Occipital lobe (tissue), 2 donors: ENCODE results near the gene ZBTB1. TPM values are rescaled to one million over a fixed set of nuclear protein-coding genes. Genes with fewer than 3 reads are reported as not detected.

Experiments used
- DNase-seq: peaks from one replicate; lab custom pipeline; 2025; lab: John Stamatoyannopoulos, UW
- total RNA-seq: library from RNA; depleted of rRNA; stranded (reverse); fragments of >200 nt; gene quantifications from one replicate; pipeline ENCODE4 v1.2.3, GENCODE V29; 2014

Gene ZBTB1, protein sequence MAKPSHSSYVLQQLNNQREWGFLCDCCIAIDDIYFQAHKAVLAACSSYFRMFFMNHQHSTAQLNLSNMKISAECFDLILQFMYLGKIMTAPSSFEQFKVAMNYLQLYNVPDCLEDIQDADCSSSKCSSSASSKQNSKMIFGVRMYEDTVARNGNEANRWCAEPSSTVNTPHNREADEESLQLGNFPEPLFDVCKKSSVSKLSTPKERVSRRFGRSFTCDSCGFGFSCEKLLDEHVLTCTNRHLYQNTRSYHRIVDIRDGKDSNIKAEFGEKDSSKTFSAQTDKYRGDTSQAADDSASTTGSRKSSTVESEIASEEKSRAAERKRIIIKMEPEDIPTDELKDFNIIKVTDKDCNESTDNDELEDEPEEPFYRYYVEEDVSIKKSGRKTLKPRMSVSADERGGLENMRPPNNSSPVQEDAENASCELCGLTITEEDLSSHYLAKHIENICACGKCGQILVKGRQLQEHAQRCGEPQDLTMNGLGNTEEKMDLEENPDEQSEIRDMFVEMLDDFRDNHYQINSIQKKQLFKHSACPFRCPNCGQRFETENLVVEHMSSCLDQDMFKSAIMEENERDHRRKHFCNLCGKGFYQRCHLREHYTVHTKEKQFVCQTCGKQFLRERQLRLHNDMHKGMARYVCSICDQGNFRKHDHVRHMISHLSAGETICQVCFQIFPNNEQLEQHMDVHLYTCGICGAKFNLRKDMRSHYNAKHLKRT
- total RNA-seq: 47.6 TPM

DNA sequence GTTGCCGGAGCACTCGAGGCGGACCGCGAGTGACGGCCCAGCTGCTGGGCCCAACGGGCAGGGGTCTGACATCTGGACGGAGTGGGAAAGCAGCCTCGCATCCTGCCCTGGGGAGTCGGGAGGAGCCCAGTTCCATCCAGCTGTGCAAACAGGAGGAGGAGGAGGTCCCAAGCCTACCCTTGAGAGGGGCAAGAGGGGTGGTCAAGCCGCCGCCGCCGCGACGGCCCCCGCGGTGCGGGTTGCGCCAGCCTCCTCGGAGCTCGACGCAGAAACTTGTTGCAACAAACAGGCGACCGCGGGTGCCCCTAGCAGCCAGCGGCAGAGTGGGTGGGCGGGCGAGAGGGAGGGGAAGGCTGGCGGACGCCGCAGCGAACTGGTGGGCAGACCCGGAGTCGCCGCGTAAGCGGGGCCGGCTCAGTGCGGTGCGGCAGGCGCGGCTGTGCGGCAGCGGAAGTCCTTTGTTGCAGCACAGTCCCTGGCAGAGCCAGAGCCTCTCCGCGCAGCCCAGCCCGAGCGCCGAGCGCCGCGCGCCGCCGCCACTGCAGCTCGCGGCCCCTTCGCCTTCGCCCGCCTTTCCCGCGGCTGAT is at the start of gene ZBTB1:
Gene ZBTB1, plus strand, starts transcription at position 461 of the 587 bp plus-strand sequence. CDS start 16,735 bp downstream, outside the sequence.
- DNase-seq: peak; percentile 85

DNA sequence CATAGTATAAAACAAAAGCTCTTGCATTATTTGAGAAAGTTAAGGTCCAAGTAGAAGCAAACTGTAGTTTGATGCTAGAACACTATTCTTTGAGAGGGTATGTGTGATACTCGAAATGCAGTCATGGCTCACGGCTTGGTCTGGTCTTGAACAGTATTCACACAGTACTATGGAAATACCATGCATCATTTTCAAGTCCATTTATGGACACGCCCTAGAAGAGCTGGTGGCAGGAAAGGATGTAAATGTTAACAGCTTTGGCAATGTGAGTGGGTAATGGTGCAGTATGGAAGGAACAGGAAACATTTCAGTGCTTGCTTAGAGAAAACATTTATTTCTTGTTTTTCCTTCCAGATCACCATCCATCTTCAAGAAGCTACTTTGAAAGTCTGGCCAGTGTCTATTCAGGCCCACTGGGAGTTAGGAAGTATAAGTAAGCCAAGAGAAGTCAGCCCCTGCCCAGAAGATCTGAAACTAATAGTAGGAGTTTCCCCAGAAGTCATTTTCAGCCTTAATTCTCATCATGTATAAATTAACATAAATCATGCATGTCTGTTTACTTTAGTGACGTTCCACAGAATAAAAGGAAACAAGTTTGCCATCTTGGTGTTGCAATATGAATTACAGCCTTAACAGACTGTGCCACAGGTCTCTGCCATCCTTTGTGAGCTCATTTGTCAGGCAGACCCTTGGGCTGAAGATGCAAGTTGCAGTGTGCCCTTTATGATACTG is 45.0 kb upstream of the ZBTB1 start:
- DNase-seq: no peak

DNA sequence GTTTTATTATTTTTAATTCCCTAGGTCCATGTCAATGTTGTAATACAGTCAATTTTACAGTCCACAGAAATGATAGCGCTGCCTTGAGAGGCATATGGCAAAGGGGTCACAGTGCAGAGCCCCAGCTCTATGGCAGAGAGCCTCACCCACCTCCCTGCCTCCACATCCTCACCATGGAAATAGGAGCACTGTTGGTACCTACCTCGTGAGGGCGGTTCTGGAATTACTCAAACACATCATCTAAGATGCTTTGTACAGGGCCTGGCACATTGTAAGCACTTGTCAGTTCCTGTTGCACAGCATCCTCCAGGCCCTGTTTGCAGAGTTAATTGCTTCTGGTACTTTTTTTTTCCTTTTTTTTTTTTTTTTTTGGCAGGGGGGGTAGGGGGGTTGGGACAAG is 43.3 kb upstream of the ZBTB1 start:
- no peak for DNase-seq

DNA sequence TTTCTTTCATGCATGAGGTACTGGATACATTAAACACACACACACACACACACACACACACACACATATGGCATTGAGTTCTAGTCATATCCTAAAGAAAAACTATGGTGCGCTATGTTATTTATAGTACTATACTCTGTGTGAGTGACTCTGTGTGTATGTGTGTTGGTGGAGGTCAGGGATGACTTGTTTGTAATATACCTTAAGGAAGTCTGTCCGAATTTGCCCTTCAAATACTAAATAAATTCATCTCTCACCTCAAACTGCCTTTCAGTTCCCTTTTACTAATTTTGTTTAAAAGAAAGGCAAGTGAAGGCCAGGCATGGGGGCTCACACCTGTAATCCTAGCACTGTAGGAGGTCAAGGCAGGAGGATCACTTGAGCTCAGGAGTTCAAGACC is 41.4 kb upstream of the ZBTB1 start:
- DNase-seq: no peak

DNA sequence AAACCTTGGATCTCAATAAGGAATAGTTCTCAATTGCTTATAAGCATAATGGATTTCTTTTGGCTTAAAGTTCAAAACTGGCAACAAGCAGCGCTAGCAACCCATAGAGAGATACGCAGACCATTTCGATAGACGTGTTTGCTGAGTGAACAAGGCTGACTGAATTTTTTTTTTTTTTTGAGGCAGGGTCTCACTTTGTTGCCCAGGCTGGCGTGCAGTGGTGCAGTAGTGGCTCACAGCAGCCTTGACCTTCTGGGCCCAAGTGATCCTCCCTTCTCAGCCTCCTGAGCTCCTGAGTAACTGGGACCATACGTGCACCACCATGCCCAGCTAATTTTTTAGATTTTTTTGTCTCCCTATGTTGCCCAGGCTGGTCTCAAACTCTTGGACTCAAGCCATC is 40.7 kb upstream of the ZBTB1 start:
- DNase-seq: no peak

DNA sequence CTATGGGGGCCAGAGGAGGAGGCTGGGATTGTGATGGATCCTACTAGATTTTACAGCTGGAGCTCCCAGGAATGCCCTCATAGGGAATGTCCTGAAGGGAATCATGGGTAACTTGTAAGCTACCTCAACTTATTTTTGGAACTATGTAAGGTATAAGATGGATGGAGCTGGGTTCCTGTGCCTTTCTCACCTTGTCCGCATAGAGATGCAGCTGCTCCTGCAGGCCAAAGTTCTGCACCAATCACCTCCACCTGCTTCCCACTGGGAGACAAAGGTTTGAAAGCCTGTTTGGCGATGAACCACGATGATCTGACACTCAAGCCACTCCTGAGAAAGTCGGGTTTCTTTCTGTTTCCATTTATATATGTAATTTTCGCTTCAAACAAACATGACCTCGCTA is 39.9 kb upstream of the ZBTB1 start:
- no peak for DNase-seq

DNA sequence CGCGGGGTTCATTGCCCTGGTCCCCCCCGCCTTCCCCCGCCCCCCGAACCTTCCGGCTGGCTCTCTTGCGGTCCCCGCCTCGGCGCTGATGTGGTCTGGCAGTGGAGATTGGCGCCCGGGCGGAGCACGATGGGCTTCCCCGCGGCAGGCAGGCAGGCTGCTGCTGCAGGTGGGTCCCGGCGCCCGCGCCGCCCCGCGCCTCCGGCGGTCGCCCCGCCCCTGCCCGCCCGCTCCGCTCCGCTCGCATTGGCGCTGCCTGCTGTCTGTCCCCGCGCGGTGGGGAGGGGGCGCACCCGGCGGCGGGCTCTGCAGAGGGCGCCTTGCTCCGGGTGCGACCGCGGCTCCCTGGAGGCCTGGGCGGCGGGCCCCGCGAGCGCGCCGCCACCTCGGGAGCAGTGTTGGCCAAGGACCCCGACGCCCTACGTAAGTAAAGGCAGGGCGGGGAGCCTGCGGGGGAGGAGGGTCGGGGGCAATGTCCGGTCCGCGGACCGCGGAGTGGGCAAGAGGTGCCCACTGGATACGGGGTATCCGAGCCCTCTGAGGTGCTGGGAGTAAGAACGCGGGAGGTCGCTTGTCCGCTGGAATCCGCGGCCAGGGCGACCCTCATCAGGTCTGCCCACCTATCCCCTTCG is 39.3 kb upstream of the ZBTB1 start, which contains the start of gene AKAP5:
Gene AKAP5, plus strand, starts transcription at position 309 of the 632 bp plus-strand sequence. CDS start 2,896 bp downstream, outside the sequence.
- peak; percentile 67 for DNase-seq

DNA sequence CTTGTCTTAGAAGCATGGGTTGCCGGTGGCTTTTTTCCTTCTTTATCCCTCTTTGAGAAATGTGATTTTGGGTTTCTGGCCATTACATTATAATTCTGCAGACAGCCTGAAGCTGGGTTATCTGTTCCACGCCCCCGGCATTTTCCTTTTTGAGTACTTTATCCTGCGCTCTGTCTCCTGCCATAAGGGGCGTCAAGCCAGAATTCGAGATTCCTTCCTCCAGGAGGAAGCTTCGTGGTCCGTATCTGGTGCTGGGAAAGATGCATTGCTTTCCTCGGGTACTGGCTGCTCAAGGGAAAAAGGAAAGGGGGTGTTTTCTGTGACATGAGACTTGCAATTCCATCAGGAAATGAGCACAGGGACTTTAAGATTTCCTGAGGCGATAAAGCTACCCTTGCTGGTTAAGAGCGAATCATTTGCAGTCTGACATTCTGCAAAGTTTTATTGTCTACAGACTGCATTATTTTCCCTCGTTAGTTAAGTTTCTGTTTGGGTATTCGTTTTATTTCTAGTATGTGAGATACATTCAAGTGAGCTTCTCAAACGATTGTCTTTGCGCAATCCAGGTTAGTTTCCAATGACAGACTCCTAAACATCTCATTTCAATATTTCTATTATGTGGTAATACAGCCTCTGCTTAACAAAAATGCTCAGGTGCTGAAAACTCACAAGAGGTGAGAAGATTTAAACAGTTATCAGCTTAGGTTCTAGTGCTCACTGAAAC is 38.6 kb upstream of the ZBTB1 start:
- peak; percentile 16 for DNase-seq

DNA sequence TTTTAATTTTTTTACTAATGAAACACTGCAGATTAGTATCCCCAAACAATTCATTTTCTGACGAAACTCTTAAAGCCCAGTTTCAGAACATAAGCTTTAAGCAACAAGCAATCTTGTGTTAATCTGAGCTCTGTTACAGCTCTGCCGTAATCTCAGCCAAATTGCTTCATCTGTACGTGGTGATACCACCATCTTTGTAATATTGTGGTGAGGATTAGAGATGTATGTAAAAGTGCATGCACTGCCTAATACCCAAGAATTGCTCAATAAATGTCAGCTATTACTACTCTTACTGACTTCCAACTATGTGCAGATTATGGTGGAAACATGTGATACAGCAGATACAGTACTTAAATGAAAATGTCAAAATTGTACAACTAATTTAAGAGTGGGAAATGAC is 37.5 kb upstream of the ZBTB1 start:
- DNase-seq: no peak

DNA sequence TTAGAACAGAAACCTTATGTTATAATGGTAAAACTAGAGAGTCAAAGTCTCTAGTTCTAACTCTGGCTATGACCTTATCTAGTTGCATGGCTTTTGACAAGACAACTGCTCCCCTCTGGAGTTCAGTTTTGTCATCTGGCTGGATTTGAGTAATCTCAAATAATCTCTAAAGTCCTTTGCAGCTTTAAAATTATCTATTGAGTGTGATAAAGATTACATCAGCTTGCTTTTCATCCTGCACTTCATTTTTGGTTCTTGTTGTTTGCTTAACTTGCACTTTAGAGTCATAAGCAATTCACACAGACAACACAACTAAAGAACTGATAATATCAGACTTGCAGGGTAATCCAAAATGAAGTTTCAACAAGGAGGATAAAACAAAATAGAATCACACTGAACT is 37.0 kb upstream of the ZBTB1 start:
- DNase-seq: no peak

DNA sequence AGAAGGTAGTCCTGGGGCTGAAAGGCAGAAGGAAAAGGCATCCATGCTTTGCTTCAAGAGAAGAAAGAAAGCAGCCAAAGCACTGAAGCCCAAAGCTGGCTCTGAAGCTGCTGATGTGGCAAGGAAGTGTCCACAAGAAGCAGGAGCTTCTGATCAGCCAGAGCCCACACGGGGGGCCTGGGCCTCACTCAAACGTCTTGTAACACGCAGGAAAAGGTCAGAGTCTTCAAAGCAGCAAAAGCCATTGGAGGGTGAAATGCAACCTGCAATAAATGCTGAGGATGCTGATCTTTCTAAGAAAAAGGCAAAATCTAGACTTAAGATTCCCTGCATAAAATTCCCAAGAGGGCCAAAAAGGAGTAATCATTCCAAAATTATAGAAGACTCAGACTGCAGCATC is 36.1 kb upstream of the ZBTB1 start:
- no peak for DNase-seq

DNA sequence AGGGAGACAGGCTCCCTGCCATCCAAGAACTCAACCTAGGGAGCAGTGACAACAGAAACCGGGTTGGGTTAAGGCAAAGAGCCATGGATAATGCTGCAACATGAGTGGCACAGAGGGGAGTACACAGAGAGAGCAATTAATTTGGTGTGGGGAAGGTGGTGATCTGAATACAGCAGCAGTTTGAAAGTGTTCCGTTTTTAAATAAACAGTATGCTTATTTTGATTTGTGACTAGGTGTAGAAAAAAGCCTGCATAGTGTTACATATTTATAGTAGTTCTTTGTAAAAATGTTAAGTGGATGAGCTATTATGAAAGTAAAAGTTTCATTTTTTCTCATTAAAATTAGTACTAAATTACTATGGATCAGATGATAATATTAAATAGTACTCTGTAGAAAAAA is 30.5 kb upstream of the ZBTB1 start:
- DNase-seq: no peak

DNA sequence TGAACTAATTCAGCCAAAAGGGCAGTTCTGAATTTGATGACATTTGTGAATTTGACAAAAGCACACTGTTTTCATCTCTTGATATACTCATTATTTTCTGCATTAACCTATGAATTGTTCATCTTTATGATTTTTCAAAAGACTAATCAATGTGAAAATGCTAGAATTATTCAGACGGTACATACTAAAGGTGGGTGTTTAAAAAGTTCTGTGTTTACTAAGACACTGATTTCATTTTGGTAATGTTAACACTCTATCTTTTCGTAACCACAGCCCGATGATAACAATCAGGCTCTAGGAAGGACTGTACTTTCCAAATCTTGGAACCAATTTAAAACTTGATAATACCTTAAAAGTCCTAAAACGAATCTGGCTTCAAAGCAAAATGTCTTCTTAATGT is 29.9 kb upstream of the ZBTB1 start:
- no peak for DNase-seq

DNA sequence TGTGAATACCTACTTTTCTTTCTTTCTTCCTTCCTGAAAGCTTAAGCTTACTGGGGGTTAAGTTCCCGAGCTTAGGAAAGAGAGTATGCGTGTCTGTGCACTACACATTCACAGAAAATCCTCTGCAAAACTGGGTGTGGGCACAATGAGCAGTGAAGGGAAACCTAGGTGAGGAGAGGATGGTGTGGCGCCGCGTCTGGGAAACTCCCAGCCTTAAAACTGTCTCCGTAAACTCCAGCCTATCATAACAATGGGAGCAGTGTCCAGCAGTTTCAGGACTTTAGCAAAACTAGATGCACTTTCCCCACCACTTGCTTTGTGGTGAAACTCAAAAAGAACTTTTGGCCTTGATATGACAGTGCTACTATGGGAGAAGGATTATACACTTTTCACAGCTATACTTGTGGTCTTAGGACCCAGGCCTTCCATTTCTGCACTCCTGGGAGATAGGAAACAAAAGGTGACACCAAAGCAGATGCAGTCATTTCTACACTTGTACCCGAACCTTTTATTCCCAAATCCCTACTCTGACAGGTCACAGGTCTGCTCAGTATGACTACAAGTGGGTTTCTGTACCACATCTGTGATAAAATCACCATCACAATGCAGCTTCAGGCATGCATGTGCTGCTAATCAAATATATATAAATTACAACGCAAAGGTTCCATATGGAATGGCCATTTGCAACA is 28.8 kb upstream of the ZBTB1 start:
- DNase-seq: no peak

DNA sequence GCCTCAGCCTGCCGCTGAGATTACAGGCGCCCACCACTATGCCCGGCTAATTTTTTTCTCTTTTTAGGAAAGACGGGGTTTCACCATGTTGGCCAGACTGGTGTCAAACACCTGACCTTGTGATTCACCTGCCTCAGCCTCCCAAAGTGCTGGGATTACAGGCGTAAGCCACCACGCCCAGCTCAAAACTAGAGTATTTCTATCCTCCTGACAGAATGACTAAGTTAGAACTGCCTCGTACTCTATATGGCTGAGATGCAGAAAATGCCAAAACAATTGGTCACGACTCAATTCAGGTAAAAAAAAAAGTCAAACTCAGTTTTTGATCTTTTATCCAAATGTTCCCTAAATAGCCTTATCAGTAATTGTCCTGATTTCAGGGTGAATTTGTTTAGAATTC is 28.1 kb upstream of the ZBTB1 start:
- DNase-seq: no peak

DNA sequence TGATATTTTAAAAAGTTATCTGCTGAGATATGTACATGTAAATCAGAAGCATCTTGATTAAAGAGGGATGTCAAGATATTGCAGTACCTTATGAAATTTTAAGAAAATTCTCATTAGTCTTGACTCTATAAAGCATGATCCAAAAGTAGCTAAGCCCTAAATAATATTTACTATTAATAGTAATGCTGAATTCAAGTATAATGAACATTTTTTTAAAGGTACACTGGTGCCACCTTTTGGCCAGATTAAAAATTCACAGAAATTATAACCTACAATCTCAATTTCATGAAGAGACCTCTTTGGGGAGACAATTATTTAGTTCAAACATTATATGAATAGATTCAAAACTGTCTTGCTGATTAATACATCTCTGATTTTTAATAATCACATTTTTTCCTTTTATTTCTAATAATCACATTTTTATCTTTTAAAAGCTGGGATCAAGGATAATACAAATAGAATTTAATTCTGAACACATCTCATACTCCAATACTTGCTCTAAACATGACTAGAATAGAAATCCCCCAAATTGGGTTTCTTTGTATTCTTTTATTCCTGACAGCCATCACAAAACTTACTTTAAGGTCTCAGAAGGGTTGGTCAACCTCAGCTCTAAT is 25.8 kb upstream of the ZBTB1 start:
- DNase-seq: no peak

DNA sequence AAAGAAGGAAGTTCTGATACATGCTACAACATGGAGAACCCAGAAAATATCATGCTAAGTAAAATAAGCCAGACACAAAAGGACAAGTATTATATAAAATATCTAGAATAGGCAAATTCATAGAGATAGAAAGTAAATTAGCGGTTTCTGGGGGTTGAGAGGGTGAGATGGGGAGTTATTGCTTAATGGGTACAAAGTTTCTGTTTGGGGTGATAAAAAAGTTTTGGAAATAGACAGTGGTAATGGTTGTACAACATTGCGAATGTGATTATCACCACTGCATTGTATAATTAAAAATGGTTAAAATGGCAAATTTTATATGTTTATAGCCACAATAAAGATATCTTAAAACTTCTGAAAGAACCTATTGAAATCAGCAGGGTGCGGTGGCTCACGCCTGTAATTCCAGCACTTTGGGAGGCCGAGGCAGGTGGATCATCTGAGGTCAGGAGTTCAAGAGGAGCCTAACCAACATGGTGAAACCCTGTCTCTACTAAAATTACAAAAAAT is 15.9 kb upstream of the ZBTB1 start:
- DNase-seq: no peak

DNA sequence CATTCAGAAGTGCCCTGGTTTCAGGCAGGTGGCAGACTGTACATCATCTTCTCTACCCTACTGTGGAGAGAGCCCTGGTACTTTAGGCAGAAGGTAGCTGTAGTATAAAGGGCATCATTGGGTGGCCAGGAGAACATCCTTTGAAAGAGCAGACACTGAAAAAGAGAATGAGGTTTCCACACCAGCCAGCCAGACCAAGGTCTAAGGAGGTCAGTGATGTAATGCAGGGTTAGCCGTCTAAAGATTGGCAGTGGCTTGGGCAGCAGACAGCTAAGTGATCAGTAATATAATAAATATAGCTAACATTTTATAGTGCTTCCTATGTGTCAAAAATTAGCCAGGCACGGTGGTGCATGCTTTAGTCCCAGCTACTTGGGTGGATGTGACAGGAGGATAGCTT is 12.9 kb upstream of the ZBTB1 start:
- no peak for DNase-seq

DNA sequence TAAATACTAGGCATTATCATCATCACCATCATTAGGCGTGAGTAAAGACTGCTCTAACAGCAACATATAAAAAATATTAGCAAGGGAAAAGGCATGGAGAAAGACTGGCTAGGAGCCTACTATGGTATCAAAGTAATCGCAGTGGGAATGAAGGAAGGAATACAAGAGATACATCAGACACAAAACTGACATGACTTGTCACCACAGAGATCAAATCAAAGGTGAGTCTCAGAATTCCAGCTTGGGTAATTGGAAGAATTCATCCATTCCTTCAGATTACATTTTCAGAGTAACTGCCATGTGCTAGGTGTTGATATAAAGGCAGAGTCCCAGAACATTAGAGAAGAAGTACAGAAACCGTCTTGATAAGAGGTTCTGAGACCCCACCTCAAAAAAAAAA is 11.1 kb upstream of the ZBTB1 start:
- DNase-seq: no peak
